Trophoblast cell (in vitro differentiated cells and primary cell): ENCODE measurements around the gene SCYL3.
A peak's percentile ranks its signal among the peaks of the same experiment; 100 is the strongest.

Source experiments
- DNase-seq, 2 donors: peaks; one replicate each; pipeline ENCODE4 v3.0.0-alpha.2; 2016
- H2AFZ ChIP-seq: 2 replicates; pipeline ENCODE4 v1.6.1; 2013; ENCODE audit warnings: low read length, moderate library complexity, mild to moderate bottlenecking; ENCODE audit not compliant: insufficient read depth, poor library complexity
- H2AK5ac ChIP-seq: 2 replicates; pipeline ENCODE4 v1.6.1; 2013; ENCODE audit warnings: mild to moderate bottlenecking, low read length
- H2BK120ac ChIP-seq: 2 replicates; pipeline ENCODE4 v1.6.1; 2013; ENCODE audit warnings: low read length, mild to moderate bottlenecking, moderate library complexity; ENCODE audit not compliant: insufficient read depth, poor library complexity
- H2BK12ac ChIP-seq: 2 replicates; pipeline ENCODE4 v1.6.1; 2013; ENCODE audit warnings: mild to moderate bottlenecking, low read length, moderate library complexity
- H2BK5ac ChIP-seq: 2 replicates; pipeline ENCODE4 v1.6.1; 2013; ENCODE audit warnings: low read length, low read depth, moderate library complexity, mild to moderate bottlenecking; ENCODE audit not compliant: poor library complexity
- H3K14ac ChIP-seq: 2 replicates; pipeline ENCODE4 v1.6.1; 2013; ENCODE audit warnings: mild to moderate bottlenecking, low read length
- H3K18ac ChIP-seq: 2 replicates; pipeline ENCODE4 v1.6.1; 2013; ENCODE audit warnings: mild to moderate bottlenecking, low read length
- H3K23ac ChIP-seq: 2 replicates; pipeline ENCODE4 v1.6.1; 2013; ENCODE audit warnings: low read length
- H3K27ac ChIP-seq: 2 replicates; pipeline ENCODE4 v1.5.1; 2013; ENCODE audit warnings: low read depth, mild to moderate bottlenecking, inconsistent platforms, low read length, moderate library complexity
- H3K27me3 ChIP-seq: 2 replicates; pipeline ENCODE4 v1.6.1; 2013; ENCODE audit warnings: inconsistent platforms, mild to moderate bottlenecking, low read length, moderate library complexity; ENCODE audit not compliant: insufficient read depth
- H3K36me3 ChIP-seq, 2 experiments: 1 replicate in 1 of 2; 2 replicates in 1 of 2; pipeline ENCODE4 v1.6.1; 2013; ENCODE audit warnings: low read length in 2 of 2, mild to moderate bottlenecking in 2 of 2, moderate library complexity in 1 of 2; ENCODE audit not compliant: insufficient read depth in 2 of 2, control insufficient read depth in 1 of 2
- H3K4ac ChIP-seq: 2 replicates; pipeline ENCODE4 v1.6.1; 2013; ENCODE audit warnings: low read depth, mild to moderate bottlenecking, low read length, moderate library complexity
- H3K4me1 ChIP-seq, 2 experiments: 1 replicate in 1 of 2; 2 replicates in 1 of 2; pipeline ENCODE4 v1.6.1; 2013; ENCODE audit warnings: low read length in 2 of 2, mild to moderate bottlenecking in 2 of 2, moderate library complexity in 1 of 2; ENCODE audit not compliant: insufficient read depth in 2 of 2, control insufficient read depth in 1 of 2
- H3K4me2 ChIP-seq: 2 replicates; pipeline ENCODE4 v1.6.1; 2013; ENCODE audit warnings: inconsistent platforms, mild to moderate bottlenecking, low read length, moderate library complexity
- H3K4me3 ChIP-seq: 2 replicates; pipeline ENCODE4 v1.5.1; 2013; ENCODE audit warnings: mild to moderate bottlenecking, low read depth, low read length, inconsistent platforms
- H3K79me1 ChIP-seq: one replicate; pipeline ENCODE4 v1.6.1; 2013; ENCODE audit warnings: low read length
- H3K79me2 ChIP-seq: 2 replicates; pipeline ENCODE4 v1.6.1; 2013; ENCODE audit warnings: low read length, mild to moderate bottlenecking; ENCODE audit not compliant: control insufficient read depth, insufficient read depth, poor library complexity
- H3K9ac ChIP-seq: 2 replicates; pipeline ENCODE4 v1.6.1; 2013; ENCODE audit warnings: mild to moderate bottlenecking, low read length
- H3K9me3 ChIP-seq: 2 replicates; pipeline ENCODE4 v1.6.1; 2013; ENCODE audit warnings: low read depth, mild to moderate bottlenecking, control low read depth, inconsistent platforms, low read length; ENCODE audit not compliant: insufficient read depth
- H4K12ac ChIP-seq: 2 replicates; pipeline ENCODE4 v1.6.1; 2013; ENCODE audit warnings: low read depth, mild to moderate bottlenecking, low read length, moderate library complexity
- H4K8ac ChIP-seq: 2 replicates; pipeline ENCODE4 v1.6.1; 2013; ENCODE audit warnings: low read depth, mild to moderate bottlenecking, low read length, moderate library complexity
- H4K91ac ChIP-seq: one replicate; pipeline ENCODE4 v1.6.1; 2013; ENCODE audit warnings: low read depth, mild to moderate bottlenecking, low read length, moderate library complexity
- WGBS: extraction: QIAGEN DNeasy Blood & Tissue Kit; methylation state at CpG from one replicate; pipeline ENCODE4 v1.1.7; 2013; ENCODE audit warnings: missing lambda C conversion rate; ENCODE audit not compliant: insufficient read length, insufficient coverage; ENCODE audit errors: extremely low coverage; 5-methylcytosine and 5-hydroxymethylcytosine counted together

The SCYL3 gene

DNA sequence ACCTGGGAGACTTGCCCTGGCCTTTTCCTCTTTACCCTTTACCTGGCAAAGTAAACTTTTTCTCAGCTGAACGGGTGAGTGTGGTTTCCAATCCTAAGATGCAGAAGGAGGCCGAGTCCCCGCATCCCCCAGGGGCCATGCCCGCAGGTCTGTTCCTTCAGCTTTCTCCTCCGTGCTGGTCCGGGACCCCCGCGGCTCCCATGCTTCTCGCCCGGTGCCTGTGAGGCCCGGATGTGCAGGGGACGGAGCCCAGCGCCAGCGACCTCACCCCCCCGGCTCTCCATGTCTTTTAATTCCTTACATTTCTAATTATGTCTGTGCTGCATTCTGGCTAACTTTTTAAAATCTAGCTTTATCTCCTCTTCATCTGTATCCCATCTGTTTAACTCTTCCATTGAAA is 21.5 kb upstream of the SCYL3 start:
- WGBS: no CpG with 5 or more reads among the region's 15 CpGs
- H3K9ac ChIP-seq: no peak overlapping the region

DNA sequence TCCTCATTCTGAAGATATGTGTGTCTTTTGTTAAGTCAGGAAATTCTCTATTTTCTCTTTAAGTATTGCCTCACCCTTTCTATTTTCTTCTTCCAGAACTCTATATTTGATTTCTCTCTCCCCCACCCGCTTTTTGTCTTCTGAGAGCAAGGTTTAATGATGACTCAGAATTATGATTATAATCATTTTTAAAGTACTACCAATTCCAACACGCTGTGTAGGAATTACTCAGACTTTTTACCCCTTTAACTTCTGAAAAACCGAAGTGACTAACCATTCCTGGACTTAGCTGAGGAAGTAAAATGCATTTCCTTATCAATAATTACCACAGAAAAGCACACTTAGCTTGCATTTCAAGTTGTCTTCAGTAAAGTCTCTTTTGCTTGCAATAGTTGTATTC is 20.8 kb upstream of the SCYL3 start:
- H3K79me2 ChIP-seq: no peaks in the 10 kb centered on the region
- H3K4me2 ChIP-seq: no peak overlapping the region
- no peak overlapping the region for H3K4me3 ChIP-seq
- H3K4ac ChIP-seq: no peak overlapping the region
- H3K36me3 ChIP-seq: peaks cover 2 to 3% of the 10 kb centered on the region in 2 experiments
- no peak overlapping the region for H2AK5ac ChIP-seq
- WGBS: no CpG with 5 or more reads among the region's 3 CpGs
- H2BK120ac ChIP-seq: no peak overlapping the region
- H3K9me3 ChIP-seq: no peaks in the 10 kb centered on the region
- no peak for DNase-seq
- H4K8ac ChIP-seq: no peak overlapping the region
- H2AFZ ChIP-seq: no peak overlapping the region
- H2BK12ac ChIP-seq: no peak overlapping the region
- no peak overlapping the region for H3K18ac ChIP-seq
- no peaks in the 10 kb centered on the region for H3K4me1 ChIP-seq
- no peak overlapping the region for H4K91ac ChIP-seq
- H3K27ac ChIP-seq: no peak overlapping the region
- no peak overlapping the region for H4K12ac ChIP-seq
- no peaks in the 10 kb centered on the region for H3K27me3 ChIP-seq
- H3K23ac ChIP-seq: no peak overlapping the region
- no peak overlapping the region for H3K9ac ChIP-seq
- H2BK5ac ChIP-seq: no peak overlapping the region
- H3K14ac ChIP-seq: no peak overlapping the region
- no peaks in the 10 kb centered on the region for H3K79me1 ChIP-seq

More for the DNA sequence above, 21.5 kb upstream of the SCYL3 start:
- H3K4me3 ChIP-seq: no peak overlapping the region
- H3K23ac ChIP-seq: no peak overlapping the region
- no peak overlapping the region for H3K27ac ChIP-seq
- H3K79me2 ChIP-seq: no peaks in the 10 kb centered on the region
- H2AFZ ChIP-seq: no peak overlapping the region
- H3K36me3 ChIP-seq: peaks cover 2 to 3% of the 10 kb centered on the region in 2 experiments
- H4K91ac ChIP-seq: no peak overlapping the region
- H3K27me3 ChIP-seq: no peaks in the 10 kb centered on the region
- H4K12ac ChIP-seq: no peak overlapping the region
- H2BK5ac ChIP-seq: peak overlapping the region; percentile 1
- no peak overlapping the region for H3K4me2 ChIP-seq
- H3K4ac ChIP-seq: no peak overlapping the region
- H2AK5ac ChIP-seq: peak overlapping the region; percentile 29
- no peak overlapping the region for H2BK120ac ChIP-seq
- no peak overlapping the region for H3K14ac ChIP-seq
- DNase-seq: no peak
- H2BK12ac ChIP-seq: no peak overlapping the region
- peak overlapping the region; percentile 38 for H4K8ac ChIP-seq
- H3K79me1 ChIP-seq: no peaks in the 10 kb centered on the region
- H3K18ac ChIP-seq: no peak overlapping the region
- H3K9me3 ChIP-seq: no peaks in the 10 kb centered on the region
- no peaks in the 10 kb centered on the region for H3K4me1 ChIP-seq

DNA sequence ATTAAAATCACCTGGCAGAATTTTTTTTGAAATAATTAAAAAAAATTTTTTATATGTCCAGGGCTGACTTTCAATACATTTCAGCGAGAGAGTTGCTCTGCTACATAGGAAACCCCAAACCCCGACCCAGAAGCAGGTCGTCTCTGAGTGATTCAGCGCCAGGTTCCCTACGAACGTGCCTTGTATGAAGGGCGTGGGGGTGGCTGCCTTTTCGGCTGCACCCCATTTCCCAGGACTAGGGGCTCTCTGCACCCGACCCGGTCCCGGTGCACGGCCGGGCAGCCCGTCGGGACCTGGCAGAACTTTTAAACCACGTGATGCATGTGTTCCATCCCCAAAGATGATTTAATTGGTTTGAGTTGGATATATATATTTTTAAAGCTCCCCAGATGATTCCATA is 15.8 kb upstream of the SCYL3 start:
- H3K4ac ChIP-seq: no peak overlapping the region
- no peak overlapping the region for H3K14ac ChIP-seq
- no peaks in the 10 kb centered on the region for H3K79me1 ChIP-seq
- H4K91ac ChIP-seq: no peak overlapping the region
- H2AK5ac ChIP-seq: no peak overlapping the region
- H3K9me3 ChIP-seq: no peaks in the 10 kb centered on the region
- H3K79me2 ChIP-seq: no peaks in the 10 kb centered on the region
- no peak overlapping the region for H3K18ac ChIP-seq
- no peak overlapping the region for H2AFZ ChIP-seq
- H3K27me3 ChIP-seq: no peaks in the 10 kb centered on the region
- H3K4me2 ChIP-seq: no peak overlapping the region
- H3K23ac ChIP-seq: no peak overlapping the region
- H3K36me3 ChIP-seq: no peaks in the 10 kb centered on the region
- H4K8ac ChIP-seq: no peak overlapping the region
- H2BK120ac ChIP-seq: no peak overlapping the region
- H3K4me1 ChIP-seq: no peaks in the 10 kb centered on the region
- no peak overlapping the region for H2BK12ac ChIP-seq
- WGBS: no CpG with 5 or more reads among the region's 16 CpGs
- H3K9ac ChIP-seq: no peak overlapping the region
- H3K27ac ChIP-seq: no peak overlapping the region
- no peak overlapping the region for H3K4me3 ChIP-seq
- no peak overlapping the region for H2BK5ac ChIP-seq
- no peak for DNase-seq
- H4K12ac ChIP-seq: no peak overlapping the region

DNA sequence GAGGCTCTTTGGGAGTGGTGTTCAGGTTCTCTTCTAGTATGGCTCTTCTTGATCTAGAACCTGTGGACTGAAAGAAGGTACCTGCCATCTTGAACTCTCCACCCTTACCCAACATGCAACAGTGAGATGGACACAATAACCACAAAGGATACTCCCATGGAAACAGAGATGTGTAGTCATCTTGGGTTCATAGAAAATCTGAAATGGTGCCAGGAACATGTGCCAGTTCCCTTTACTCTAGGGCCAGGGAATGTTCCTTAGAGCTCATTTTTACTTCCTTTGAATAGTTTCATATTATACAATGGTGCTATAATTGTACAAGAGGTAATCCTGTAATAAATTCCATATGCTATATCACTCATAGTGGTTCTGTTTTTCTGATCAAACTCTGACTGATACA is 13.2 kb upstream of the SCYL3 start:
- no peaks in the 10 kb centered on the region for H3K36me3 ChIP-seq
- no peak overlapping the region for H3K4me2 ChIP-seq
- no peaks in the 10 kb centered on the region for H3K9me3 ChIP-seq
- H3K9ac ChIP-seq: no peak overlapping the region
- H3K4ac ChIP-seq: no peak overlapping the region
- no peak overlapping the region for H4K12ac ChIP-seq
- H2BK5ac ChIP-seq: no peak overlapping the region
- H3K27me3 ChIP-seq: no peaks in the 10 kb centered on the region
- no peaks in the 10 kb centered on the region for H3K4me1 ChIP-seq
- no peaks in the 10 kb centered on the region for H3K79me1 ChIP-seq
- no peak overlapping the region for H3K14ac ChIP-seq
- no peak overlapping the region for H2AK5ac ChIP-seq
- no peak overlapping the region for H2BK120ac ChIP-seq
- no peak overlapping the region for H2BK12ac ChIP-seq
- no peak overlapping the region for H4K91ac ChIP-seq
- H2AFZ ChIP-seq: no peak overlapping the region
- H3K27ac ChIP-seq: no peak overlapping the region
- no peak overlapping the region for H3K4me3 ChIP-seq
- H4K8ac ChIP-seq: no peak overlapping the region
- no peaks in the 10 kb centered on the region for H3K79me2 ChIP-seq
- H3K18ac ChIP-seq: no peak overlapping the region
- no peak for DNase-seq
- no peak overlapping the region for H3K23ac ChIP-seq
